Cardiac muscle cell (in vitro differentiated cells and primary cell): ENCODE data around the gene AHR. TPM values are rescaled to one million over a fixed set of nuclear protein-coding genes. Genes with fewer than 3 reads are reported as not detected.

Source experiments
- DNase-seq, 2 donors: peaks; one replicate each; pipeline versions ENCODE4 v3.0.0 to v3.0.0-alpha.2; 2010 to 2017; ENCODE audit warnings: low read depth in 1 of 2, low spot score in 1 of 2
- H3K27ac ChIP-seq: fragments of 200-600 bp; sonication (generic); 2 replicates; pipeline ENCODE4 v1.5.1; 2016
- H3K27me3 ChIP-seq: fragments of 200-600 bp; sonication (generic); 2 replicates; pipeline ENCODE4 v1.6.0; 2016; ENCODE audit warnings: control low read depth
- H3K36me3 ChIP-seq: fragments of 200-600 bp; sonication (generic); 2 replicates; pipeline ENCODE4 v1.5.1; 2016; ENCODE audit warnings: control low read depth
- H3K4me1 ChIP-seq: fragments of 200-600 bp; sonication (generic); 2 replicates; pipeline ENCODE4 v1.8.1; 2017; ENCODE audit warnings: low read depth, mild to moderate bottlenecking, mixed run types
- H3K4me3 ChIP-seq: fragments of 200-600 bp; sonication (generic); 2 replicates; pipeline ENCODE4 v1.5.1; 2016; ENCODE audit warnings: mild to moderate bottlenecking
- H3K9me3 ChIP-seq: fragments of 200-600 bp; sonication (generic); 2 replicates; pipeline ENCODE4 v1.5.1; 2017; ENCODE audit warnings: low read depth, mild to moderate bottlenecking, control low read depth
- polyA plus RNA-seq: library from polyadenylated mRNA; unstranded; fragments of >200 nt; fragmentation: Nextera tagmentation; extraction: Ambion mirVana; gene quantifications from 2 replicates; pipeline ENCODE4 v1.2.1, GENCODE V29; 2016
- total RNA-seq: library from RNA; depleted of rRNA; stranded (reverse); fragments of >200 nt; gene quantifications from 2 replicates; pipeline ENCODE4 v1.2.3, GENCODE V29; 2016
- TF ChIP-seq, protein P1 (sequence below): IDR thresholded peaks from 2 replicates; pipeline ENCODE4 v1.5.1; 2012; ENCODE audit warnings: low read depth, mild to moderate bottlenecking, low read length

The AHR gene
- total and polyA plus RNA-seq, 2 experiments from 2014 or later: 1.5 to 12.5 TPM

DNA sequence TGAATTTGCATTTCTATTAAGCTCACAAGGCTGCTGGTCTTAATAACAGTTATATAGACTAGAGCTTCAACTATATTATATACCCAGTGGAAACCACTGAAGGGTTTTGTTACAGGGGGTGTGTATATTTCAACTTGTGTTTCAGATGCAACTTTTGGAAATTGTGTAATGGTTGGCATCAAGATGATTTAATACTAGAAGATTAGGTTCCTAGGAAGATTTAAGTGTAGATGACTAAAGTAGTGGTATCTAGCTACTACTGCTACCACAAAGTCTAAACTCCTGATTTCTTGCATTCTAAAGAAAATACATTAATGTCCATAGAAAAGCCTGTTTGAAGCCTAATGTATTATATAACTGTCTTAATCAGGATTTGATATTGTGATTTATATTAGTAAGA is 30.2 kb downstream of the AHR start:
- Histone ChIP-seq H3K36me3 (no peaks in the 10 kb centered on the region), H3K9me3 (no peaks in the 10 kb centered on the region), H3K27ac (no peak overlapping the region), H3K4me3 (no peak overlapping the region), H3K4me1 (no peaks in the 10 kb centered on the region), H3K27me3 (no peaks in the 10 kb centered on the region)
- no peak for DNase-seq
- TF ChIP-seq, protein P1, sequence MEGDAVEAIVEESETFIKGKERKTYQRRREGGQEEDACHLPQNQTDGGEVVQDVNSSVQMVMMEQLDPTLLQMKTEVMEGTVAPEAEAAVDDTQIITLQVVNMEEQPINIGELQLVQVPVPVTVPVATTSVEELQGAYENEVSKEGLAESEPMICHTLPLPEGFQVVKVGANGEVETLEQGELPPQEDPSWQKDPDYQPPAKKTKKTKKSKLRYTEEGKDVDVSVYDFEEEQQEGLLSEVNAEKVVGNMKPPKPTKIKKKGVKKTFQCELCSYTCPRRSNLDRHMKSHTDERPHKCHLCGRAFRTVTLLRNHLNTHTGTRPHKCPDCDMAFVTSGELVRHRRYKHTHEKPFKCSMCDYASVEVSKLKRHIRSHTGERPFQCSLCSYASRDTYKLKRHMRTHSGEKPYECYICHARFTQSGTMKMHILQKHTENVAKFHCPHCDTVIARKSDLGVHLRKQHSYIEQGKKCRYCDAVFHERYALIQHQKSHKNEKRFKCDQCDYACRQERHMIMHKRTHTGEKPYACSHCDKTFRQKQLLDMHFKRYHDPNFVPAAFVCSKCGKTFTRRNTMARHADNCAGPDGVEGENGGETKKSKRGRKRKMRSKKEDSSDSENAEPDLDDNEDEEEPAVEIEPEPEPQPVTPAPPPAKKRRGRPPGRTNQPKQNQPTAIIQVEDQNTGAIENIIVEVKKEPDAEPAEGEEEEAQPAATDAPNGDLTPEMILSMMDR: no peak

DNA sequence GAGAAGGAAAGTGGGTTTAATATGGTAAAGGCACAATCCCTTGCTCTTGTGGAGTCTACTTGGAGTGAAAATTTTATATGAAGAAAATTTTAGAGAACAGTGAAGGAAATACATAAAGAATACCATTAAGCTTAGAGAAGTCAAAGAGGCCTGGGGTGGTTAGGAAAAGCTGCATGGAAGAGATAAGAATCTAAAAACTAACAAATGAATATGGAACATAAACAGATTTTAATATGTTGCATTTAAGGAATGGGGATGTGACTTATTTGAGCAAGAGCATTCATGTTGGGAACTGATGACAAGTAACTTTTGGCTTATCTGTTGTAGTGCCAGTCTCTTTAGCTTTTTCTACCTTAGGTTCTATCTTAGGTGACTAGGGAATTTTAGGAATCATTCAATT is 31.0 kb downstream of the AHR start:
- TF ChIP-seq, protein P1: no peak
- Histone ChIP-seq H3K9me3 (no peaks in the 10 kb centered on the region), H3K4me1 (no peaks in the 10 kb centered on the region), H3K4me3 (no peak overlapping the region), H3K27ac (no peak overlapping the region), H3K36me3 (no peaks in the 10 kb centered on the region), H3K27me3 (no peaks in the 10 kb centered on the region)
- no peak for DNase-seq

- DNase-seq: no peak
- Histone ChIP-seq H3K27me3 (no peaks in the 10 kb centered on the region), H3K4me1 (peaks cover 5% of the 10 kb centered on the region), H3K36me3 (no peaks in the 10 kb centered on the region), H3K4me3 (no peak overlapping the region), H3K27ac (no peak overlapping the region), H3K9me3 (no peaks in the 10 kb centered on the region)
- TF ChIP-seq, protein P1: no peak
Measured at GRCh38 chr7:17331891-17332501, 33.5 kb downstream of the AHR start.

DNA sequence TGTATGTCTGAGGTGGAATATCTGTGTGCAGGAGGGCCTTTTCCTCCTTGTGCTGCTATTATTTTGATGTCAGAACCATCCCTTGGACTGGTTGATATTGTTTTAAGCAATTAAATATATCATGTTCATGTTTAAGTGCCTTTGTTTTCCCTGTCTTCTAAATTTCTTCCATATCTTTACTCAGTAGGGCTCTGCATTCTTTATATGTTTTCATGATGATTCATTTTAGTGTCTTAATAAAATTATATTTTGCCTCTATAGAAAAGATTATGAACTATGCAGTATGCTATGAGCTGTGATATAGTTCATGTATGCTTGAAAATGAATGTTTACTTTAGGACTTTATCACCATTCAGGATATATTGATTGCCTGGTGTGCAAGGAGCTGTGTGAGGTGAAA is 34.8 kb downstream of the AHR start:
- Histone ChIP-seq H3K4me3 (no peak overlapping the region), H3K27ac (no peak overlapping the region), H3K36me3 (no peaks in the 10 kb centered on the region), H3K4me1 (peaks cover 5% of the 10 kb centered on the region), H3K27me3 (no peaks in the 10 kb centered on the region), H3K9me3 (no peaks in the 10 kb centered on the region)
- TF ChIP-seq, protein P1: no peak
- DNase-seq: no peak

- TF ChIP-seq, protein P1: no peak
Measured at GRCh38 chr7:17336168-17336567, 37.7 kb downstream of the AHR start.

More at GRCh38 chr7:17336168-17336567, 37.7 kb downstream of the AHR start:
- no peak overlapping the region for H3K27ac ChIP-seq
- no peak overlapping the region for H3K4me3 ChIP-seq
- no peak for DNase-seq
- no peaks in the 10 kb centered on the region for H3K36me3 ChIP-seq
- peaks cover 5% of the 10 kb centered on the region for H3K4me1 ChIP-seq
- no peaks in the 10 kb centered on the region for H3K27me3 ChIP-seq
- no peaks in the 10 kb centered on the region for H3K9me3 ChIP-seq
